BJ (cell line): ENCODE measurements around the gene RFPL4A. TPM values are rescaled to one million over a fixed set of nuclear protein-coding genes. Genes with fewer than 3 reads are reported as not detected.
"Not testable (repeated sequence)": the region's sequence is repeated elsewhere in the genome, so short reads cannot be mapped to it uniquely, and the experiment has no call there.

ENCODE experiments used
- CTCF ChIA-PET: fragments of 350-600 bp; formaldehyde crosslinking; extraction: SDS; loops from one replicate; lab custom pipeline; 2021; ENCODE audit warnings: antibody characterized with exemption, inconsistent platforms; lab: Yijun Ruan, JAX
- POLR2A ChIA-PET: fragments of 300-600 bp; sonication (Branson Sonifier 250); formaldehyde crosslinking; extraction: SDS; loops from one replicate; lab custom pipeline; 2021; ENCODE audit warnings: antibody characterized with exemption; lab: Charles Lee
- DNase-seq: peaks from one replicate; pipeline ENCODE4 v3.0.0-alpha.2; 2011; ENCODE audit warnings: low read depth
- H3K27me3 ChIP-seq: 2 replicates; pipeline ENCODE4 v1.6.0; 2011; ENCODE audit warnings: low read length; ENCODE audit not compliant: control insufficient read depth, insufficient read depth
- H3K36me3 ChIP-seq: 2 replicates; pipeline ENCODE4 v1.5.1; 2011; ENCODE audit warnings: low read length; ENCODE audit not compliant: control insufficient read depth, insufficient read depth
- H3K4me3 ChIP-seq: 2 replicates; pipeline ENCODE4 v1.5.1; 2011; ENCODE audit warnings: low read depth, mild to moderate bottlenecking, control low read depth, low read length
- polyA plus RNA-seq: library from polyadenylated mRNA; depleted of rRNA; stranded (reverse); fragments of >200 nt; gene quantifications from 2 replicates; pipeline ENCODE4 v1.2.3, GENCODE V29; 2011
- TF ChIP-seq, protein P1 (sequence below): IDR thresholded peaks from 2 replicates; pipeline ENCODE4 v1.5.1; 2011; ENCODE audit warnings: low read depth, mild to moderate bottlenecking, control low read depth, inconsistent platforms, low read length, moderate library complexity; ENCODE audit not compliant: insufficient read depth

RFPL4A gene
- polyA plus RNA-seq, 1 experiment = not detected

DNA sequence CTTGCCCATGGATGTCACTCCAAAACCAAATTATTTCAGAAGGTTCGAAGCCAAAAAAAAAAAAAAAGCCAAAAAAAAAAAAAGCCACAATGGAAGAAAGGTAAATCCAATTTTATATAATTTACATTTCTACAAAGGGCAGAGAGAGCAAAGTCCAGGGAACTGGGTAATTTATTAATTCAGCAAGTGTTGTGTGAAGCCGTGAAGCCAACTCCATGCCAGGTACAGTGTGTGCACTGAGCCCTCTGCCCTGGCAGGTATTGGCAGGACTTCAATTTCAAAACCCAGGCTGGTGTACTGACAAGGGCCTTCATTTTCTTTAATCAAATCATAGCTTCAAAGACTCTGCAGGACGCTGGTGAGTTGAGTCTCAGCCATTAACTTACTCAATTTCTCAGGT lies 5.5 kb upstream of the RFPL4A start:
- ChIA-PET POLR2A (no interaction called here), CTCF (no interaction called here)
- TF ChIP-seq, protein P1, sequence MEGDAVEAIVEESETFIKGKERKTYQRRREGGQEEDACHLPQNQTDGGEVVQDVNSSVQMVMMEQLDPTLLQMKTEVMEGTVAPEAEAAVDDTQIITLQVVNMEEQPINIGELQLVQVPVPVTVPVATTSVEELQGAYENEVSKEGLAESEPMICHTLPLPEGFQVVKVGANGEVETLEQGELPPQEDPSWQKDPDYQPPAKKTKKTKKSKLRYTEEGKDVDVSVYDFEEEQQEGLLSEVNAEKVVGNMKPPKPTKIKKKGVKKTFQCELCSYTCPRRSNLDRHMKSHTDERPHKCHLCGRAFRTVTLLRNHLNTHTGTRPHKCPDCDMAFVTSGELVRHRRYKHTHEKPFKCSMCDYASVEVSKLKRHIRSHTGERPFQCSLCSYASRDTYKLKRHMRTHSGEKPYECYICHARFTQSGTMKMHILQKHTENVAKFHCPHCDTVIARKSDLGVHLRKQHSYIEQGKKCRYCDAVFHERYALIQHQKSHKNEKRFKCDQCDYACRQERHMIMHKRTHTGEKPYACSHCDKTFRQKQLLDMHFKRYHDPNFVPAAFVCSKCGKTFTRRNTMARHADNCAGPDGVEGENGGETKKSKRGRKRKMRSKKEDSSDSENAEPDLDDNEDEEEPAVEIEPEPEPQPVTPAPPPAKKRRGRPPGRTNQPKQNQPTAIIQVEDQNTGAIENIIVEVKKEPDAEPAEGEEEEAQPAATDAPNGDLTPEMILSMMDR = no peak
- no peak for DNase-seq
- Histone ChIP-seq H3K4me3 (no peak overlapping the region), H3K36me3 (no peaks in the 10 kb centered on the region), H3K27me3 (no peaks in the 10 kb centered on the region)

DNA sequence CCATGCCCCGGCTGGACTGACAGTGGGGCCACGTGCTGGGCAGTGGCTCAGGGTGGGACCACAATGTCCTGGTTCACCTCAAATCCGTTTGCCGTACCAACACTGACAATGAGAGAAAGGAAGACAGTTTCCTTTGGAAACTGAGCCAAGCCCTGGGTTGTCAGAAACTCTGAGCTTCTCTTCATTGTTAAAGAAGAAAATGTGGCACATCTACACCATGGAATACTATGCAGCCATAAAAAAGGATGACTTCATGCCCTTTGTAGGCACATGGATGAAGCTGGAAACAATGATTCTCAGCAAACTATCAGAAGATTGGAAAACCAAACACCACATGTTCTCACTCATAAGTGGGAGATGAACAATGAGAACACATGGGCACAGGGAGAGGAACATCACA lies 2.1 kb upstream of the RFPL4A start:
- CTCF ChIA-PET = not testable (repeated sequence)

DNA sequence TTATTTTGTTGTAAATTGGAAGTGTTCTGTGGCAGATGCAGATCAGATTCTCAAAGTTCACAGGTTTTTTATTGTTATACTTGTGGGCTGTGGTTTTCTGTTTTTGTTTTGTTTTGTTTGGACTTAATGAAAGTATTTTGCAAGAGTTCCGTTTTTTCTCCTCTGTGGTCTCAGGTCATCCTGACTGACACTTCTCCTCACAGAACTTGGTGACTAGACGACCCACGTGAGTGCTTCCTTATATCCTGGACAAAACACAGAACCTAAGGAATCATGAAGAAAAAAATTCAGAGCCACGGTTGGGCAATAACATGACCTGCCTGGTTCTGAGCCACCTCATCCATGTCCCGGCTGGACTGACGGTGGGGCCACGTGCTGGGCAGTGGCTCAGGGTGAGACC lies 7.6 kb downstream of the RFPL4A start:
- CTCF ChIA-PET = no interaction called here
- TF ChIP-seq, protein P1 = no peak
- H3K36me3 ChIP-seq = no peaks in the 10 kb centered on the region
- POLR2A ChIA-PET = no interaction called here
- H3K27me3 ChIP-seq = no peaks in the 10 kb centered on the region
- no peak overlapping the region for H3K4me3 ChIP-seq
- DNase-seq = no peak

More for the DNA sequence above, 2.1 kb upstream of the RFPL4A start:
- POLR2A ChIA-PET, H3K36me3 ChIP-seq, H3K27me3 ChIP-seq, DNase-seq, H3K4me3 ChIP-seq: not testable (repeated sequence)

DNA sequence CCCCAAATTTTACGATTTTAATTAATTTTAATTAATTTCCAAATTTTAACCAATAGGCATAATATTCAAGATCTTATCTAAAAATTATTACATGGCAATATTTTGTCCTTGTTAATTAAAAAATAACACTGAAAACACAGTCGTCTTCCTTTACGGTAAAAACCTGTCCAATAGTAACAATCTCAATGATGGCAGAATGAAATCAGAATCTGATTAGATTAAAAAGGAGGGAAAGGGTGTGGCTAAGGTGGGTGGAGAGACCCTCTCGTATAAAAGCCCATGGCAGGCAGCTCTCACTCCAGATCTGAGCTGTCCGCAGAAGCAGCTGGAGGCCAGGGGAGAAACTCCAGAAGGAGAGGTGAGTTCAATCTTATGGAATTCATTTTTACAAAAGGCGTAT lies 9.9 kb downstream of the RFPL4A start, which contains the start of gene RFPL4AL1:
Gene RFPL4AL1, plus strand, starts transcription at position 301 of the 400 bp plus-strand sequence. CDS start 2,687 bp downstream, outside the sequence.
- H3K27me3 ChIP-seq, POLR2A ChIA-PET, DNase-seq, H3K4me3 ChIP-seq, CTCF ChIA-PET, H3K36me3 ChIP-seq: not testable (repeated sequence)

DNA sequence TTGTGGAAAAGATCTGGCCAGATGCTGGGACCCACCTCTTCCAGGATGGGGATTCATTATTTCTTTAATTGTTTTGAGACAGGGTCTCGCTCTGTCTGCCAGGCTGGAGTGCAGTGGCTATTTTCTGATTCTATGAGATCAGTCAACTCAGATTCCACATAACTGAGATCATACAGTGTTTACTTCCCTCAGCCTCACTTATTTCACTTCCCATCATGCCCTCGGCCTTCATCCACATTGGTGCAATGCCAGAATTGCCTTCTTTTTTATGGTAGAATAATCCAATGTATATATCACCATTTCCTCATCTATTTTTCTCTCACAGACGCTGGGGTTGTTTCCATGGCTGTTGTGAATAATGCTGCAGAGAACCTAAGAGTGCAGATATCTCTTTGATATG lies 10.7 kb downstream of the RFPL4A start:
- H3K4me3 ChIP-seq, POLR2A ChIA-PET, H3K27me3 ChIP-seq, CTCF ChIA-PET, DNase-seq, H3K36me3 ChIP-seq: not testable (repeated sequence)

DNA sequence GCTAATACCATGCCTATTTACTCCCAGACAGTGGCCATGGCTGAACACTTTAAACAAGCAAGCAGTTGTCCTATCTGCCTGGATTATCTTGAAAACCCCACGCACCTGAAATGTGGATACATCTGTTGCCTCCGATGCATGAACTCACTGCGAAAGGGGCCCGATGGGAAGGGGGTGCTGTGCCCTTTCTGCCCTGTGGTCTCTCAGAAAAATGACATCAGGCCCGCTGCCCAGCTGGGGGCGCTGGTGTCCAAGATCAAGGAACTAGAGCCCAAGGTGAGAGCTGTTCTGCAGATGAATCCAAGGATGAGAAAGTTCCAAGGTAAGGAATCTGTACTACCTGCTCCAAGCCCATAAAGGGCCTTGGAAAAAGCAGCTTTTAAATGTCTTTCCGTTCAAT lies 18.6 kb downstream of the RFPL4A start:
- Histone ChIP-seq H3K27me3 (no peaks in the 10 kb centered on the region), H3K4me3 (no peak overlapping the region), H3K36me3 (no peaks in the 10 kb centered on the region)
- DNase-seq = no peak
- TF ChIP-seq, protein P1 = no peak
- ChIA-PET POLR2A (no interaction called here), CTCF (no interaction called here)

DNA sequence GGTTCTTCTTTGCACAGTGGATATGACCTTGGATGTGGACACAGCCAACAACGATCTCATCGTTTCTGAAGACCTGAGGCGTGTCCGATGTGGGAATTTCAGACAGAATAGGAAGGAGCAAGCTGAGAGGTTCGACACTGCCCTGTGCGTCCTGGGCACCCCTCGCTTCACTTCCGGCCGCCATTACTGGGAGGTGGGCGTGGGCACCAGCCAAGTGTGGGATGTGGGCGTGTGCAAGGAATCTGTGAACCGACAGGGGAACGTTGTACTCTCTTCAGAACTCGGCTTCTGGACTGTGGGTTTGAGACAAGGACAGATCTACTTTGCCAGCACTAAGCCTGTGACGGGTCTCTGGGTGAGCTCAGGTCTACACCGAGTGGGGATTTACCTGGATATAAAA lies 19.4 kb downstream of the RFPL4A start:
- CTCF ChIA-PET = no interaction called here
- H3K4me3 ChIP-seq = no peak overlapping the region
- H3K27me3 ChIP-seq = no peaks in the 10 kb centered on the region
- H3K36me3 ChIP-seq = no peaks in the 10 kb centered on the region
- POLR2A ChIA-PET = no interaction called here
- TF ChIP-seq, protein P1 = no peak
- DNase-seq = no peak
